Nephron (organoid): ENCODE measurements around the gene RBM19.
"Not testable (repeated sequence)": the region's sequence is repeated elsewhere in the genome, so short reads cannot be mapped to it uniquely, and the experiment has no call there.

ENCODE experiments used
- H3K27ac Mint-ChIP-seq, 3 experiments: 2 replicates each; pipeline ENCODE4 v1.8.0; 2020; ENCODE audit warnings: mixed read lengths in 3 of 3, mild to moderate bottlenecking in 2 of 3, moderate library complexity in 1 of 3
- H3K27me3 Mint-ChIP-seq: 2 replicates; pipeline ENCODE4 v1.8.0; 2021; ENCODE audit warnings: low read depth, mild to moderate bottlenecking, moderate library complexity, mixed read lengths
- H3K36me3 Mint-ChIP-seq: 2 replicates; pipeline ENCODE4 v1.8.0; 2020; ENCODE audit warnings: low read depth, mixed read lengths
- H3K4me1 Mint-ChIP-seq: 2 replicates; pipeline ENCODE4 v1.8.0; 2020; ENCODE audit warnings: mixed read lengths
- H3K4me3 Mint-ChIP-seq, 3 experiments: 2 replicates each; pipeline ENCODE4 v1.8.0; 2020; ENCODE audit warnings: mild to moderate bottlenecking in 3 of 3, mixed read lengths in 3 of 3, moderate library complexity in 2 of 3
- H3K9me3 Mint-ChIP-seq: 2 replicates; pipeline ENCODE4 v1.8.0; 2020; ENCODE audit warnings: mixed read lengths
- TF ChIP-seq, protein P1 (sequence below), 3 experiments: fragments of 200-600 bp; sonication (generic); IDR thresholded peaks; one replicate each; pipeline ENCODE4 v1.5.0; 2021; ENCODE audit warnings: antibody characterized with exemption in 3 of 3; ENCODE audit not compliant: unreplicated experiment in 3 of 3

RBM19 gene

DNA sequence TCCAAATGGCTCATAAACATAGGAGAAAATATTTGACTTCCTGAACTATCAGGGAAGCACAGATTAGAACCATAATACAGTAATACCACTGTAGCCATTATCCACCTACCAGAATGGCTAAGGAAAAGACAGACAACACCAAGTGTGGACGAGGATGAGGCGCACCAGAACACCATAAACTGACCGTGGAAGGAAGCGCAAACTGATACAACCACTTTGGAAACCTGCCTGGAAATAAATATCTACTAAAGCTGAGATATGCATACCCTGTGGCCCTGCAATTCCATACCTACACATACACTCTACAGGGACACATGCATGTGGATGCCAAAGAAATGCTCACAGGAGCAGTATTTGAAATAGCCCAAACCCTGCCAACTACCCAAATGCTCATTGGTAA is 60.3 kb downstream of the RBM19 start:
- peaks cover 45% of the 10 kb centered on the region for H3K36me3 Mint-ChIP-seq
- H3K9me3 Mint-ChIP-seq, result no peaks in the 10 kb centered on the region
- H3K27ac Mint-ChIP-seq, result no peak overlapping the region
- no peak overlapping the region for H3K4me3 Mint-ChIP-seq
- peaks cover 13% of the 10 kb centered on the region for H3K27me3 Mint-ChIP-seq
- H3K4me1 Mint-ChIP-seq, result no peaks in the 10 kb centered on the region
- TF ChIP-seq, protein P1, sequence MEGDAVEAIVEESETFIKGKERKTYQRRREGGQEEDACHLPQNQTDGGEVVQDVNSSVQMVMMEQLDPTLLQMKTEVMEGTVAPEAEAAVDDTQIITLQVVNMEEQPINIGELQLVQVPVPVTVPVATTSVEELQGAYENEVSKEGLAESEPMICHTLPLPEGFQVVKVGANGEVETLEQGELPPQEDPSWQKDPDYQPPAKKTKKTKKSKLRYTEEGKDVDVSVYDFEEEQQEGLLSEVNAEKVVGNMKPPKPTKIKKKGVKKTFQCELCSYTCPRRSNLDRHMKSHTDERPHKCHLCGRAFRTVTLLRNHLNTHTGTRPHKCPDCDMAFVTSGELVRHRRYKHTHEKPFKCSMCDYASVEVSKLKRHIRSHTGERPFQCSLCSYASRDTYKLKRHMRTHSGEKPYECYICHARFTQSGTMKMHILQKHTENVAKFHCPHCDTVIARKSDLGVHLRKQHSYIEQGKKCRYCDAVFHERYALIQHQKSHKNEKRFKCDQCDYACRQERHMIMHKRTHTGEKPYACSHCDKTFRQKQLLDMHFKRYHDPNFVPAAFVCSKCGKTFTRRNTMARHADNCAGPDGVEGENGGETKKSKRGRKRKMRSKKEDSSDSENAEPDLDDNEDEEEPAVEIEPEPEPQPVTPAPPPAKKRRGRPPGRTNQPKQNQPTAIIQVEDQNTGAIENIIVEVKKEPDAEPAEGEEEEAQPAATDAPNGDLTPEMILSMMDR (IDR thresholded peaks at IDR 0.05; ENCODE audit: unreplicated experiment in 3 of 3), result no peak

DNA sequence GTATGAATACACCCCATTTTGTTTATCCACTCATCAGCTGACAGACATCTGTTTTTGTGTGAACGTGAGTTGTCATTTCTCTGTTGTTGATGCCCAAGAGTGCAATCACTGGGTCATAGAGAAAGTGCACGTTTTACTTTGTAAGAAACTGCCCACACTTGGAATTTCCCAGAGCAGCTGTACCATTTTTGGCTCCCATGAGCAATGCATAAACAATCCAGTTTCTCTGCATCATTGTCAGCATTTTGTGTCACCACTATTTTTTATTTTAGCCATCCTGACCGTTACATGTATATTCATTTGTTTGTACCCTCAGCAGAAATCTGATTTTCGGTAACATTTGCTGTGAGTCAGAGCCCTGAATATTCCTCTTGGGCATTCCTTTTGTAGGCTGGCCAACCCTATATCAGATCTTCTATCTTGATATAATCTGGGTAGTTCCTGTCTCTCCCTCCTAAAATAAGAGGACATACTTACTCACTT is 62.7 kb downstream of the RBM19 start:
- Mint-ChIP-seq H3K27me3 (peaks cover 11% of the 10 kb centered on the region), H3K27ac (no peak overlapping the region), H3K9me3 (no peaks in the 10 kb centered on the region), H3K4me1 (peaks cover 14% of the 10 kb centered on the region), H3K36me3 (peaks cover 37% of the 10 kb centered on the region), H3K4me3 (no peak overlapping the region)
- TF ChIP-seq, protein P1 (IDR thresholded peaks at IDR 0.05; ENCODE audit: unreplicated experiment in 3 of 3), result no peak

DNA sequence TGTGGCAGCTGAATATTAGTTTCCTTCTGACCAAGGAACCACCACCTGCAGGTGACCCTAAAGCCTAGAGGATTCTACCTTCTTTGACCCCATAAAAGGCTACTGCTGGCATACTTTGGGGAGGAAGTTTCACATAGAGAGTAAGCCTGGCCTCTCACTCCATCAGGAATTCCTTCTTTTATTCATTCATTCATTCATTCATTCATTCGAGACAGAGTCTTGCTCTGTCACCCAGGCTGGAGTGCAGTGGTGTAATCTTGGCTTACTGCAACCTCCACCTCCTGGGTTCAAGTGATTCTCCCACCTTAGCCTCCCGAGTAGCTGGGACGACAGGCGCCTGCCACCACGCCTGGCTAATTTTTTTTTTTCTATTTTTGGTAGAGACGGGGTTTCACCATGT is 64.8 kb downstream of the RBM19 start:
- Mint-ChIP-seq H3K27me3 (peaks cover 11% of the 10 kb centered on the region), H3K36me3 (peaks cover 30% of the 10 kb centered on the region), H3K4me1 (peaks cover 14% of the 10 kb centered on the region)
- not testable (repeated sequence) for H3K27ac Mint-ChIP-seq, H3K9me3 Mint-ChIP-seq, H3K4me3 Mint-ChIP-seq

DNA sequence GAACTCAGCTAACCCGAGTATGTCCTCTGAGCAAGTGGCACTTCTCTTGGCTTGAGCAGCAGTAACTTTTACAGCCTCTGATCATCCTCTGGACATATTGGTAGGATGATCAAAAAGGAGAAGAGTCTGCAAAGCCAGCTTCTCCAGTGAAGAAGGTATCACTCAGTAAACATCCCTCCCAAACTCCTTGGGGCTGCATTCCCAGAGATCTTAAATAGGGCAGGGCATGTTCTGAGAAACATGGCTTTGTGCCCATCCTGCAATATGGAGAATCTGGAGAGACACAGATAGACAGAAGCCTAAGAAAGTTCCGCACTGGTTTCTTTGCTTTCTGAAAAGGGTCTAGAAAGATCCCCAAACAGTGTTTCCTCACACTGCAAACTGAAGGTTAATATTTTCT is 65.4 kb downstream of the RBM19 start:
- Mint-ChIP-seq H3K27ac (peak overlapping the region in 2 of 3 experiments; percentile 90 to 99), H3K36me3 (peaks cover 27% of the 10 kb centered on the region), H3K9me3 (no peaks in the 10 kb centered on the region), H3K4me1 (peaks cover 17% of the 10 kb centered on the region), H3K4me3 (no peak overlapping the region), H3K27me3 (peaks cover 11% of the 10 kb centered on the region)
- TF ChIP-seq, protein P1 (IDR thresholded peaks at IDR 0.05; ENCODE audit: unreplicated experiment in 3 of 3), result no peak

DNA sequence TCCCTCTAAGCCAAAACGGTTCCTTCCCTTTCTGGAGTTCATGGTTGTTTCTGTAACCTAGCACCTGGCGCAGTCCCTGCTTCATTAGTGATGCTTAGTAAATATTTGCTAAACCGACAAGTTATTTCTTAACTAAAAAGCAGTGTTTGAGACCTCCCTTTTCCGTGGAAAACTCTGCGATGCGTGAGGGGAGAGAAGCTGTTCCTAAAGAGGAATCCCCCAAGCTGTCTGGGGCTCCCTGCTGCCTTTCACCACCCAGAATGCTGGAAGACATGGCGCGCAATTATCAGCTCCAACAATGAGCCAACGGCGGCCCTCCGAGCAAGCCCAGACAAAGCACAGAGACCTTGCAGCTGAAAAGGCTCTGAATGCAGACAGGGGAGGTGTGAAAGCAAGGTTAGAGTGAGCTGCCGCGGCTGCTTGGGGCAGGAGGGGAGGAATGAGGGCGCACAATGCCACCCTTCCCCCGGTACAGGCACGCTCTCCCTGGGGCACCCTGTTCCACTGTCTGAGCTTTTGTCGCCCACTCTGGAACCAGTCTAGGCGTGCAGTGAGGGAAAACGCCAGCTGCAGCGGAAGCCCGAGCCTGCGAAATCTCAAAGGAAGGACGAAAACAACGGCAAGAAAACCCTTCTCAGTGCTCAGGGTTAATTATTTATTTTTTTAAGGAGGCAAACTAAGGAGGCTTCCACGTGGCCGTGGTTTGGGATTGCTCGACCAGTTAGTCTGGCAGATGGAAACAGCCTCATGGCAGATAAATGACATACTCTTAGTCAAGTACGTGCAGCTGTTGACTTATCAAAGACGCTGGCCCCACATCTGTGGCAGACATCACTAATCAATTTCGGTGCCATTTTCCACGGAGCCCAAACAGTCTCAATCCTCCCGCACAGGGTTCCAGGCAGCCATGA is 66.3 kb downstream of the RBM19 start:
- Mint-ChIP-seq H3K4me3 (peak overlapping the region; percentile 48 to 62 (median 57)), H3K9me3 (no peaks in the 10 kb centered on the region), H3K4me1 (peaks cover 17% of the 10 kb centered on the region), H3K36me3 (peaks cover 22% of the 10 kb centered on the region), H3K27me3 (peaks cover 6% of the 10 kb centered on the region), H3K27ac (peak overlapping the region; percentile 90 to 99 (median 95))
- TF ChIP-seq, protein P1 (IDR thresholded peaks at IDR 0.05; ENCODE audit: unreplicated experiment in 3 of 3), result no peak

DNA sequence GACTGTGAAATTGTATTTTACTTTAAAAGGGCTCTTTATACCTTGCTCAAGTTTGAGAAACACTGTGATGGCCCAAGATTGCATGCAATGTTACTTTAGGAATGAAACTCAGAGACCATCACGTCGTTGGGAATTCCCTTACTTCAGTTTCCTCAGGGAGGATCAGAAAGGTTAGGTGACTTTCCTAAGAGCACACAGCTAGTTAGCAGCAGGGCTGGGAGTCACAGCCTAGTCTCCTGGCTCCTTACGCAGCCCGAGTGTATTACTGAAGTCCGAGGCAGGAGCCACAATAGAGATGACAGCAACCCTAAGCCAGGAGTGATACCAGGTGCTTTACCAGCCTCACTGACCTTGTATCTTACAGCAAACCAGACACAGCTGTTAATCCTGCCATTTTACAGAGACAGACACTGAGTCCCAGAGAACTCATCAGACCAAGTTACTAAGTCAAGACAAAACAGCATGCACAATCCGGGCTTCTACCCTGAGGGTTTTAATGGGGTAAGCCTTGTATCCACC is 67.0 kb downstream of the RBM19 start:
- Mint-ChIP-seq H3K27ac (peak overlapping the region; percentile 90 to 99 (median 95)), H3K4me1 (peaks cover 17% of the 10 kb centered on the region), H3K9me3 (no peaks in the 10 kb centered on the region)

More for the DNA sequence above, 67.0 kb downstream of the RBM19 start:
- TF ChIP-seq, protein P1 (IDR thresholded peaks at IDR 0.05; ENCODE audit: unreplicated experiment in 3 of 3), result no peak
- H3K36me3 Mint-ChIP-seq, result peaks cover 17% of the 10 kb centered on the region
- peaks cover 8% of the 10 kb centered on the region for H3K27me3 Mint-ChIP-seq
- H3K4me3 Mint-ChIP-seq, result no peak overlapping the region
